Suppressor macrophage treated with lipopolysaccharide for 4 hours (primary cell): Measurements from ENCODE around the gene PTPRQ.
A peak's percentile ranks its signal among the peaks of the same experiment; 100 is the strongest.
"Not testable (repeated sequence)": the region's sequence is repeated elsewhere in the genome, so short reads cannot be mapped to it uniquely, and the experiment has no call there.

ENCODE experiments used
- DNase-seq: peaks from one replicate; pipeline ENCODE4 v3.0.0-alpha.2; 2020

The PTPRQ gene

GRCh38 chr12:80477521-80478145 is 33.6 kb downstream of the PTPRQ start:
- not testable (repeated sequence) for DNase-seq

GRCh38 chr12:80484746-80485145 is 40.7 kb downstream of the PTPRQ start:
- DNase-seq: no peak

GRCh38 chr12:80485222-80485987 is 41.4 kb downstream of the PTPRQ start:
- DNase-seq: no peak

GRCh38 chr12:80490329-80490728 is 46.3 kb downstream of the PTPRQ start:
- DNase-seq: no peak

- DNase-seq: no peak
Measured at GRCh38 chr12:80491166-80491565, 47.1 kb downstream of the PTPRQ start.

GRCh38 chr12:80493466-80493865 is 49.4 kb downstream of the PTPRQ start:
- no peak for DNase-seq

- no peak for DNase-seq
Measured at GRCh38 chr12:80494836-80495235, 50.8 kb downstream of the PTPRQ start.

- DNase-seq: no peak
Measured at GRCh38 chr12:80498059-80498728, 54.2 kb downstream of the PTPRQ start.

GRCh38 chr12:80504389-80505163 is 60.5 kb downstream of the PTPRQ start:
- no peak for DNase-seq

- DNase-seq: no peak
Measured at GRCh38 chr12:80509781-80510556, 65.9 kb downstream of the PTPRQ start.

GRCh38 chr12:80512781-80513180 is 68.7 kb downstream of the PTPRQ start:
- no peak for DNase-seq

- DNase-seq: no peak
Measured at GRCh38 chr12:80513211-80513610, 69.2 kb downstream of the PTPRQ start.

GRCh38 chr12:80517655-80518054 is 73.6 kb downstream of the PTPRQ start:
- no peak for DNase-seq

GRCh38 chr12:80531646-80532045 is 87.6 kb downstream of the PTPRQ start:
- no peak for DNase-seq

GRCh38 chr12:80539029-80539428 is 95.0 kb downstream of the PTPRQ start:
- DNase-seq: no peak

GRCh38 chr12:80549298-80549697 is 105.3 kb downstream of the PTPRQ start:
- DNase-seq: no peak

- DNase-seq: no peak
Measured at GRCh38 chr12:80551897-80552296, 107.9 kb downstream of the PTPRQ start.

GRCh38 chr12:80553316-80553715 is 109.3 kb downstream of the PTPRQ start:
- DNase-seq: no peak

GRCh38 chr12:80556566-80556965 is 112.5 kb downstream of the PTPRQ start:
- no peak for DNase-seq

- no peak for DNase-seq
Measured at GRCh38 chr12:80559766-80560165, 115.7 kb downstream of the PTPRQ start.

GRCh38 chr12:80565271-80565670 is 121.2 kb downstream of the PTPRQ start:
- DNase-seq: peak; percentile 2

GRCh38 chr12:80567401-80567800 is 123.4 kb downstream of the PTPRQ start:
- peak; percentile 23 for DNase-seq
